Amniotic stem cell (primary cell): Measurements from ENCODE around the gene CAMSAP1.

Source experiments
- DNase-seq: peaks from one replicate; lab custom pipeline; 2025; lab: John Stamatoyannopoulos, UW

CAMSAP1 gene

GRCh38 chr9:135939351-135940265 is 32.3 kb upstream of the CAMSAP1 start:
- DNase-seq = no peak

- DNase-seq = no peak
Measured at GRCh38 chr9:135937521-135938489, 30.5 kb upstream of the CAMSAP1 start.

GRCh38 chr9:135933114-135933513 is 25.8 kb upstream of the CAMSAP1 start:
- DNase-seq = no peak

GRCh38 chr9:135932656-135933055 is 25.3 kb upstream of the CAMSAP1 start:
- DNase-seq = no peak

- no peak for DNase-seq
Measured at GRCh38 chr9:135931349-135931820, 24.0 kb upstream of the CAMSAP1 start.

- DNase-seq = no peak
Measured at GRCh38 chr9:135930446-135931345, 23.4 kb upstream of the CAMSAP1 start.

- no peak for DNase-seq
Measured at GRCh38 chr9:135929656-135930445, 22.5 kb upstream of the CAMSAP1 start.

GRCh38 chr9:135928731-135929655 is 21.6 kb upstream of the CAMSAP1 start:
- DNase-seq = no peak

GRCh38 chr9:135928074-135928730 is 20.9 kb upstream of the CAMSAP1 start:
- no peak for DNase-seq

- no peak for DNase-seq
Measured at GRCh38 chr9:135927195-135928013, 20.1 kb upstream of the CAMSAP1 start.

GRCh38 chr9:135926402-135927194 is 19.3 kb upstream of the CAMSAP1 start:
- peak; percentile 24 for DNase-seq

GRCh38 chr9:135925496-135926133 is 18.3 kb upstream of the CAMSAP1 start:
- no peak for DNase-seq

- DNase-seq = no peak
Measured at GRCh38 chr9:135924628-135925338, 17.4 kb upstream of the CAMSAP1 start.

GRCh38 chr9:135923508-135923907 is 16.2 kb upstream of the CAMSAP1 start:
- no peak for DNase-seq

GRCh38 chr9:135921749-135922310 is 14.5 kb upstream of the CAMSAP1 start:
- DNase-seq = no peak
